ENCODE results near the gene PTCHD1.

GRCh38 chrX:23394421-23394820 lies 59.8 kb downstream of the PTCHD1 start:
- TF ChIP-seq GATA2 (IDR thresholded peaks at IDR 0.05; ENCODE audit: low read depth, low read length) (no peak), GATA3 (IDR thresholded peaks at IDR 0.05; ENCODE audit: low read depth, low read length) (no peak)
